Endothelial cell of umbilical vein (primary cell): ENCODE results near the gene TTC31. TPM values are rescaled to one million over a fixed set of nuclear protein-coding genes. Genes with fewer than 3 reads are reported as not detected.

Source experiments
- BruUV-seq: library from RNA; stranded (reverse); fragments of 400-500 nt; replicated peaks from 2 replicates; lab custom pipeline; 2021; lab: Mats Ljungman, UMichigan
- CTCF ChIA-PET: fragments of 300-600, 350-600 bp; sonication (Branson Sonifier 250); formaldehyde crosslinking; loops from one replicate; lab custom pipeline; 2021; ENCODE audit warnings: antibody characterized with exemption, inconsistent platforms; lab: Charles Lee
- POLR2A ChIA-PET: fragments of 300-600, 350-600 bp; sonication (Branson Sonifier 250); formaldehyde crosslinking; loops from one replicate; lab custom pipeline; 2021; ENCODE audit warnings: antibody characterized with exemption, inconsistent platforms; lab: Charles Lee
- DNase-seq: peaks from one replicate; pipeline ENCODE4 v3.0.0-alpha.2; 2011; ENCODE audit warnings: low read depth, low spot score
- FAIRE-seq: peaks from 2 replicates; lab custom pipeline; 2011; peaks lifted over from hg19 to GRCh38; lab: Jason Lieb, UNC
- H2AFZ ChIP-seq: 2 replicates; pipeline ENCODE4 v1.6.0; 2012; ENCODE audit warnings: low read depth, low read length, control low read depth, inconsistent platforms
- H3K27ac ChIP-seq: 2 replicates; pipeline ENCODE4 v1.5.1; 2011; ENCODE audit warnings: low read depth, mild to moderate bottlenecking, control low read depth, low read length, moderate library complexity; ENCODE audit not compliant: insufficient read depth
- H3K27me3 ChIP-seq, 2 experiments: 2 replicates each; pipeline versions ENCODE4 v1.6.0 to v1.6.1; 2011; ENCODE audit warnings: low read length in 2 of 2, mixed read lengths in 1 of 2; ENCODE audit not compliant: control insufficient read depth in 2 of 2, insufficient read depth in 2 of 2
- H3K36me3 ChIP-seq, 2 experiments: 2 replicates in 1 of 2; 3 replicates in 1 of 2; pipeline ENCODE4 v1.5.1; 2011; ENCODE audit warnings: low read length in 2 of 2, mild to moderate bottlenecking in 1 of 2, moderate library complexity in 1 of 2; ENCODE audit not compliant: control insufficient read depth in 2 of 2, insufficient read depth in 2 of 2; ENCODE audit errors: extremely low read depth in 1 of 2
- H3K4me1 ChIP-seq: 3 replicates; pipeline ENCODE4 v1.5.1; 2011; ENCODE audit warnings: mild to moderate bottlenecking, low read length; ENCODE audit not compliant: control insufficient read depth, insufficient read depth; ENCODE audit errors: extremely low read depth
- H3K4me2 ChIP-seq: 2 replicates; pipeline ENCODE4 v1.6.1; 2011; ENCODE audit warnings: low read length, control low read depth, mixed read lengths; ENCODE audit not compliant: insufficient read depth
- H3K4me3 ChIP-seq, 3 experiments: fragments of 200-600 bp in 1 of 3; sonication (generic), shearing (Covaris generic) in 1 of 3; replicated peaks in 1 of 3; 2 replicates each; pipeline ENCODE4 v1.5.1; 2011 to 2016; ENCODE audit warnings: control low read depth in 3 of 3, low read length in 3 of 3, mild to moderate bottlenecking in 2 of 3, inconsistent platforms in 1 of 3, low read depth in 1 of 3, moderate library complexity in 1 of 3; ENCODE audit not compliant: insufficient read depth in 1 of 3
- H3K79me2 ChIP-seq: 2 replicates; pipeline ENCODE4 v1.6.0; 2012; ENCODE audit warnings: low read length, inconsistent platforms; ENCODE audit not compliant: control insufficient read depth, insufficient read depth
- H3K9ac ChIP-seq: replicated peaks from 2 replicates; pipeline ENCODE3; 2011; ENCODE audit warnings: low read length, control low read depth; ENCODE audit not compliant: insufficient read depth; ENCODE audit errors: extremely low read depth
- H3K9me1 ChIP-seq: replicated peaks from 3 replicates; pipeline ENCODE4 v1.6.0; 2011; ENCODE audit warnings: mild to moderate bottlenecking, low read length; ENCODE audit not compliant: control insufficient read depth, insufficient read depth; ENCODE audit errors: extremely low read depth
- H3K9me3 ChIP-seq: replicated peaks from 2 replicates; pipeline ENCODE4 v1.5.1; 2012; ENCODE audit warnings: low read length, inconsistent platforms; ENCODE audit not compliant: control insufficient read depth, insufficient read depth
- H4K20me1 ChIP-seq: replicated peaks from 2 replicates; pipeline ENCODE3; 2011; ENCODE audit warnings: mild to moderate bottlenecking, low read length; ENCODE audit not compliant: control insufficient read depth, insufficient read depth; ENCODE audit errors: extremely low read depth
- EZH2 ChIP-seq: IDR thresholded peaks from 2 replicates; pipeline ENCODE4 v1.6.1; 2012; ENCODE audit warnings: borderline replicate concordance, low read depth, mild to moderate bottlenecking, moderate library complexity, low read length, inconsistent platforms; ENCODE audit not compliant: severe bottlenecking
- FOS ChIP-seq: IDR thresholded peaks from 2 replicates; pipeline ENCODE4 v1.6.1; 2011; ENCODE audit warnings: mild to moderate bottlenecking, low read length, moderate library complexity, borderline replicate concordance; ENCODE audit not compliant: insufficient read depth
- GATA2 ChIP-seq: IDR thresholded peaks from 2 replicates; pipeline ENCODE4 v1.7.0; 2011; ENCODE audit warnings: low read depth, mild to moderate bottlenecking, moderate library complexity, mixed read lengths, low read length; ENCODE audit not compliant: insufficient read length, insufficient read depth
- JUN ChIP-seq: IDR thresholded peaks from 2 replicates; pipeline ENCODE4 v1.6.1; 2011; ENCODE audit warnings: borderline replicate concordance, low read depth; ENCODE audit not compliant: insufficient read length, insufficient read depth
- MAX ChIP-seq: IDR thresholded peaks from 2 replicates; pipeline ENCODE4 v1.6.1; 2011; ENCODE audit not compliant: insufficient read depth, insufficient read length
- MYC ChIP-seq: IDR thresholded peaks from one replicate; pipeline ENCODE4 v1.6.1; 2011; ENCODE audit warnings: mild to moderate bottlenecking, low read depth, low read length
- POLR2A ChIP-seq: IDR thresholded peaks from 2 replicates; pipeline ENCODE4 v1.6.1; 2012; ENCODE audit warnings: low read depth, mild to moderate bottlenecking, control low read depth, low read length
- POLR2AphosphoS5 ChIP-seq: IDR thresholded peaks from 2 replicates; pipeline ENCODE4 v1.6.1; 2012; ENCODE audit warnings: low read depth, mild to moderate bottlenecking, control low read depth, low read length, moderate library complexity; ENCODE audit not compliant: insufficient read depth
- dilution Hi-C: fragments of 300-500 bp; cut with MboI; formaldehyde crosslinking; loops from one replicate; pipeline ENCODE4 v1.15.0; 2019; ENCODE audit warnings: low sequenced_read_pairs; ENCODE audit not compliant: extremely low pct_ligation_motif_present
- intact Hi-C: fragments of 100-400 bp; cut with micrococcal nuclease; formaldehyde crosslinking; loops from one replicate; pipeline ENCODE4 v1.10.0; 2022
- polyA plus RNA-seq, 4 experiments: library from polyadenylated mRNA; depleted of rRNA in 3 of 4; stranded (reverse) in 3 of 4; unstranded in 1 of 4; fragments of >200 nt; gene quantifications; 2 replicates each; pipeline versions ENCODE4 v1.2.1 to v1.2.3, GENCODE V29; 2011 to 2012; ENCODE audit warnings: missing spikeins in 1 of 4
- total RNA-seq: library from RNA; stranded (reverse); gene quantifications from 2 replicates; pipeline ENCODE4 v1.2.3, GENCODE V29; 2021
- TF ChIP-seq, protein P1 (sequence below), 2 donors: IDR thresholded peaks; 1 replicate in 1 of 2; 2 replicates in 1 of 2; pipeline ENCODE4 v1.5.1; 2011; ENCODE audit warnings: low read length in 2 of 2, mild to moderate bottlenecking in 2 of 2, moderate library complexity in 2 of 2, control low read depth in 1 of 2, inconsistent platforms in 1 of 2, low read depth in 1 of 2; ENCODE audit not compliant: insufficient read depth in 1 of 2; ENCODE audit errors: extremely low read depth in 1 of 2

TTC31 gene
- total and polyA plus RNA-seq, 2 donors (not counting 3 experiments of a cell fraction or from before 2014, with no cell fraction given), result 20.1 to 24.1 TPM

DNA sequence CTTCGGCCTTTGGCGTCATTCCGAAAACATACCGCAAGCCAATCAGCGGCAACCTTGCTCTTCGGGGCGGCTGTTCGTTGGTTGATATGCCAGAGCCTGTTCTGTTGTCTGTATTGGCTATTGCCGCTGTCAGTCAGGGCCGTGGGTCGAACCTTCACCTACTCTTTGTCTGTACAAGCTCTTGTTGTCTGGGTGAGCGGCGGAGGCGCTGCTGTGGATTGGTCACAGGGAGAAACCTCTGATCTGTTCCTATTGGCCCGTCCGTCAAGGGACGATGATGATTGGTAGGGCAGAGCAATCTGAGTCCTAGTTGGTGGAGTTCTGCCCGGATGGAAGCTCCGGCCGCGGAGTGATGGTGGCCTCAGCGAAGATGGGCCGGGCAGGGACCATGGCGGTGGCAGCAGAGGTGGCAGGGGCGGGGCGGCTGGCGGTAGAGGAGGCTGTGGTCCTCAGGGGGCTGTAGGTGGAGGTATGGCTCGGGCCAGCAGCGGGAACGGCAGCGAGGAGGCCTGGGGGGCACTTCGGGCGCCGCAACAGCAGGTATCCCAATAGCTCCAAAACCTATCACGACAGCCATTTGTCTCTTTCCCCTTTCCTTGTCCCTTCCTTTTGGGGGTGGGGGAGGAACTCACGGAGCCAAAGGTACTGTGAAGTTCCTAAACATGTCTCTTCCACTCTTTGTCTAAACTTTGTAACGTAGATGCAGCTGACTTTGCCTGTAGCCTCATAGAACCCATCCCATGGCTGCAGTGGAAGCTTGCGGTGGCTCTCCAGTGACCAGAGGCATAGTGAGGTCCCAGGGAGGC, 24.5 kb upstream of the TTC31 start, which contains the start of gene WBP1:
Gene WBP1 (plus strand): TSS at position 307 of the 806 bp plus-strand sequence. CDS start 165 bp downstream, at position 472.
- H3K4me1 ChIP-seq, result peaks cover 22% of the 10 kb centered on the region
- peak within 1 kb of the TSS; percentile 84 for H3K4me2 ChIP-seq
- peak within 1 kb of the TSS; percentile 80 to 87 (median 82) for H3K4me3 ChIP-seq
- CTCF ChIA-PET, result interaction anchor here (0.7 to 2.3 kb wide), 9 partner anchors 10 to 124 kb away, joined by 3 to 7 read pairs (median 3); partner anchors contain the start of genes CCDC142, LBX2 and TTC31
- intact Hi-C loops (loop anchor here (1.0 kb wide), 2 partner anchors 24 to 71 kb away; partner anchors contain the start of genes AUP1, CCDC142 and HTRA2), dilution Hi-C loops (no loop called here)
- TSS peak; percentile 18 for BruUV-seq
- peak within 1 kb of the TSS; percentile 77 for H2AFZ ChIP-seq
- H3K27ac ChIP-seq, result peak within 1 kb of the TSS; percentile 51
- peak; percentile 87 for TF ChIP-seq EZH2
- TF ChIP-seq JUN, result no peak
- no peak for TF ChIP-seq GATA2
- no peak for TF ChIP-seq MYC
- TF ChIP-seq POLR2A, result peak; percentile 66
- TF ChIP-seq MAX, result no peak
- no peak for TF ChIP-seq POLR2AphosphoS5
- TF ChIP-seq, protein P1, sequence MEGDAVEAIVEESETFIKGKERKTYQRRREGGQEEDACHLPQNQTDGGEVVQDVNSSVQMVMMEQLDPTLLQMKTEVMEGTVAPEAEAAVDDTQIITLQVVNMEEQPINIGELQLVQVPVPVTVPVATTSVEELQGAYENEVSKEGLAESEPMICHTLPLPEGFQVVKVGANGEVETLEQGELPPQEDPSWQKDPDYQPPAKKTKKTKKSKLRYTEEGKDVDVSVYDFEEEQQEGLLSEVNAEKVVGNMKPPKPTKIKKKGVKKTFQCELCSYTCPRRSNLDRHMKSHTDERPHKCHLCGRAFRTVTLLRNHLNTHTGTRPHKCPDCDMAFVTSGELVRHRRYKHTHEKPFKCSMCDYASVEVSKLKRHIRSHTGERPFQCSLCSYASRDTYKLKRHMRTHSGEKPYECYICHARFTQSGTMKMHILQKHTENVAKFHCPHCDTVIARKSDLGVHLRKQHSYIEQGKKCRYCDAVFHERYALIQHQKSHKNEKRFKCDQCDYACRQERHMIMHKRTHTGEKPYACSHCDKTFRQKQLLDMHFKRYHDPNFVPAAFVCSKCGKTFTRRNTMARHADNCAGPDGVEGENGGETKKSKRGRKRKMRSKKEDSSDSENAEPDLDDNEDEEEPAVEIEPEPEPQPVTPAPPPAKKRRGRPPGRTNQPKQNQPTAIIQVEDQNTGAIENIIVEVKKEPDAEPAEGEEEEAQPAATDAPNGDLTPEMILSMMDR (IDR thresholded peaks at IDR 0.05; ENCODE audit: extremely low read depth in 1 of 2, insufficient read depth in 1 of 2, low read depth in 1 of 2, low read length in 2 of 2), result no peak
- no peak for TF ChIP-seq FOS
- DNase-seq (peak; percentile 100), FAIRE-seq (peak; percentile 100)
- no peaks in the 10 kb centered on the region for H4K20me1 ChIP-seq
- POLR2A ChIA-PET, result interaction anchor here (0.6 to 1.3 kb wide), 6 partner anchors 10 to 72 kb away, joined by 3 to 5 read pairs (median 4); partner anchors contain the start of gene HTRA2
- H3K79me2 ChIP-seq, result peaks cover 6% of the 10 kb centered on the region
- no peaks in the 10 kb centered on the region for H3K9me3 ChIP-seq
- no peaks in the 10 kb centered on the region for H3K9me1 ChIP-seq
- peaks cover 0 to 12% of the 10 kb centered on the region in 2 experiments for H3K36me3 ChIP-seq
- peak within 1 kb of the TSS; percentile 74 for H3K9ac ChIP-seq
- H3K27me3 ChIP-seq, result peaks cover 0 to under 1% of the 10 kb centered on the region in 2 experiments
